Breast epithelium (tissue), 4 donors: ENCODE data around the gene EPHA6. TPM values are rescaled to one million over a fixed set of nuclear protein-coding genes. Genes with fewer than 3 reads are reported as not detected.
"Not testable (repeated sequence)": the region's sequence is repeated elsewhere in the genome, so short reads cannot be mapped to it uniquely, and the experiment has no call there.

ENCODE experiments used
- DNase-seq, 2 donors: peaks; one replicate each; pipeline ENCODE4 v3.0.0-alpha.2; 2019; ENCODE audit warnings: low spot score in 2 of 2
- H3K27ac ChIP-seq, 2 donors: fragments of 200-600 bp; sonication (generic) in 1 of 2; one replicate each; pipeline ENCODE4 v1.5.1; 2016 to 2019; ENCODE audit warnings: mild to moderate bottlenecking in 1 of 2
- H3K27me3 ChIP-seq, 2 donors: fragments of 200-600 bp; sonication (generic) in 1 of 2; one replicate each; pipeline versions ENCODE4 v1.5.1 to v1.6.0; 2017 to 2019; ENCODE audit warnings: control low read depth in 1 of 2, mild to moderate bottlenecking in 1 of 2
- H3K36me3 ChIP-seq: fragments of 200-600 bp; one replicate; pipeline ENCODE4 v1.5.1; 2019
- H3K4me1 ChIP-seq, 2 donors: fragments of 200-600 bp; sonication (generic); one replicate each; pipeline ENCODE4 v1.5.1; 2016 to 2019; ENCODE audit warnings: control low read depth in 1 of 2
- H3K4me3 ChIP-seq, 3 donors: fragments of 200-600 bp; sonication (generic); 1 replicate in 2 of 3; 2 replicates in 1 of 3; pipeline ENCODE4 v1.5.1; 2016 to 2019; ENCODE audit warnings: mild to moderate bottlenecking in 3 of 3, moderate library complexity in 2 of 3
- H3K9me3 ChIP-seq, 2 donors: fragments of 200-600 bp; sonication (generic) in 1 of 2; one replicate each; pipeline ENCODE4 v1.5.1; 2016 to 2019; ENCODE audit warnings: control low read depth in 1 of 2
- POLR2A ChIP-seq: fragments of 450-650 bp; IDR thresholded peaks from one replicate; pipeline ENCODE4 v1.6.1; 2016; ENCODE audit warnings: antibody characterized with exemption, mild to moderate bottlenecking, moderate library complexity
- POLR2AphosphoS5 ChIP-seq, 3 donors: sonication (generic); formaldehyde crosslinking; IDR thresholded peaks; one replicate each; pipeline ENCODE4 v1.6.1; 2017; ENCODE audit warnings: antibody characterized with exemption in 3 of 3
- intact Hi-C: fragments of 100-400 bp; cut with DNase I; formaldehyde crosslinking; loops from one replicate; pipeline ENCODE4 v1.15.1; 2023; ENCODE audit warnings: low total_unique reads
- total RNA-seq, 3 donors: library from RNA; depleted of rRNA; stranded (reverse); fragments of >200 nt; gene quantifications; one replicate each; pipeline ENCODE4 v1.1.0, GENCODE V29; 2016
- TF ChIP-seq, protein P1 (sequence below), 3 donors: fragments of 450-650 bp; IDR thresholded peaks; one replicate each; pipeline ENCODE4 v1.5.1; 2016 to 2017; ENCODE audit warnings: antibody characterized with exemption in 3 of 3, mild to moderate bottlenecking in 3 of 3, moderate library complexity in 3 of 3

EPHA6 gene
- total RNA-seq, 3 donors from 2014 or later: 0.98 to 1.4 (median 1.2) TPM

DNA sequence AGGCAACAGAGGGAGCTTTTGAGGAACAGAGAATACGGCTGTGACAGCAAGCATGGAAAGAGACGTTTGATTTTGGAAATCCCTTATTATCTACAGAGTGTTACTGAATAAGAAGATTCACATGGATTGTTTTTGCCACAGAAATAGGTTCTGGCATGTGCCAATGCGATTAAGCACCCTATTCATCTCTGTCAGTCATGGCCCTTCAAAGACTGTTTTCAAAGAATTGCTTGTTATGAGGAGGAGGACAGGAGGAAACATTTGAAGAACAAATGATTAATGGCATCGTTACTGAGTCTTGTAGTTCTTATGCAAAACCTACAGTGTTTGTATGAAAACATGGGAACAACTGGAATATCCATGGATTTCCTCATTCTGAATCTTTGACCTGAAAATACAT lies 86.2 kb downstream of the EPHA6 start:
- H3K27me3 ChIP-seq: no peaks in the 10 kb centered on the region
- intact Hi-C loops: no loop called here
- no peak overlapping the region for H3K27ac ChIP-seq
- DNase-seq: no peak
- no peaks in the 10 kb centered on the region for H3K36me3 ChIP-seq
- no peaks in the 10 kb centered on the region for H3K4me1 ChIP-seq
- H3K9me3 ChIP-seq: no peaks in the 10 kb centered on the region
- TF ChIP-seq, protein P1, sequence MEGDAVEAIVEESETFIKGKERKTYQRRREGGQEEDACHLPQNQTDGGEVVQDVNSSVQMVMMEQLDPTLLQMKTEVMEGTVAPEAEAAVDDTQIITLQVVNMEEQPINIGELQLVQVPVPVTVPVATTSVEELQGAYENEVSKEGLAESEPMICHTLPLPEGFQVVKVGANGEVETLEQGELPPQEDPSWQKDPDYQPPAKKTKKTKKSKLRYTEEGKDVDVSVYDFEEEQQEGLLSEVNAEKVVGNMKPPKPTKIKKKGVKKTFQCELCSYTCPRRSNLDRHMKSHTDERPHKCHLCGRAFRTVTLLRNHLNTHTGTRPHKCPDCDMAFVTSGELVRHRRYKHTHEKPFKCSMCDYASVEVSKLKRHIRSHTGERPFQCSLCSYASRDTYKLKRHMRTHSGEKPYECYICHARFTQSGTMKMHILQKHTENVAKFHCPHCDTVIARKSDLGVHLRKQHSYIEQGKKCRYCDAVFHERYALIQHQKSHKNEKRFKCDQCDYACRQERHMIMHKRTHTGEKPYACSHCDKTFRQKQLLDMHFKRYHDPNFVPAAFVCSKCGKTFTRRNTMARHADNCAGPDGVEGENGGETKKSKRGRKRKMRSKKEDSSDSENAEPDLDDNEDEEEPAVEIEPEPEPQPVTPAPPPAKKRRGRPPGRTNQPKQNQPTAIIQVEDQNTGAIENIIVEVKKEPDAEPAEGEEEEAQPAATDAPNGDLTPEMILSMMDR (IDR thresholded peaks at IDR 0.05): no peak
- TF ChIP-seq POLR2AphosphoS5 (IDR thresholded peaks at IDR 0.05) (no peak), POLR2A (no peak)
- no peak overlapping the region for H3K4me3 ChIP-seq

DNA sequence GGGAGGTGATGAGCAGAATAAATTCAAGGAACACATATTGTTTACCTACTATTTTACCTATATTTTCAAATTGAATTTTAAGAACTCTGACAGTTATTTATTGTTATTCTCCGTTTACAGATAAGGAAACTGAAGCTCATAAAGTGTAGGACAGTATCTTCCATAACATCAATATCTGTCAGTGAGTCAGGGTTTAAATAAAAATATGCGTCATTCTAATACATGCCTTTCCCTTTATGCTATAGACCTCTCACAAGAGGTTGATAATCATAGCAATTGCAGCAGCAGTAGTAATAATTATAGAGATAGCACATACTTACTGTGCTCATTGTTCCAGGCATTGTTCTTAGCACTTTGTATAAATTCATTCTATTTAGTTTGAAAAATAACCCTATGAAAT lies 101.1 kb downstream of the EPHA6 start:
- Histone ChIP-seq H3K4me1 (no peaks in the 10 kb centered on the region), H3K4me3 (no peak overlapping the region), H3K27me3 (no peaks in the 10 kb centered on the region), H3K9me3 (no peaks in the 10 kb centered on the region), H3K27ac (no peak overlapping the region), H3K36me3 (no peaks in the 10 kb centered on the region)
- TF ChIP-seq POLR2AphosphoS5 (IDR thresholded peaks at IDR 0.05): no peak
- TF ChIP-seq, protein P1 (IDR thresholded peaks at IDR 0.05): no peak
- no peak for TF ChIP-seq POLR2A
- no peak for DNase-seq
- intact Hi-C loops: no loop called here

DNA sequence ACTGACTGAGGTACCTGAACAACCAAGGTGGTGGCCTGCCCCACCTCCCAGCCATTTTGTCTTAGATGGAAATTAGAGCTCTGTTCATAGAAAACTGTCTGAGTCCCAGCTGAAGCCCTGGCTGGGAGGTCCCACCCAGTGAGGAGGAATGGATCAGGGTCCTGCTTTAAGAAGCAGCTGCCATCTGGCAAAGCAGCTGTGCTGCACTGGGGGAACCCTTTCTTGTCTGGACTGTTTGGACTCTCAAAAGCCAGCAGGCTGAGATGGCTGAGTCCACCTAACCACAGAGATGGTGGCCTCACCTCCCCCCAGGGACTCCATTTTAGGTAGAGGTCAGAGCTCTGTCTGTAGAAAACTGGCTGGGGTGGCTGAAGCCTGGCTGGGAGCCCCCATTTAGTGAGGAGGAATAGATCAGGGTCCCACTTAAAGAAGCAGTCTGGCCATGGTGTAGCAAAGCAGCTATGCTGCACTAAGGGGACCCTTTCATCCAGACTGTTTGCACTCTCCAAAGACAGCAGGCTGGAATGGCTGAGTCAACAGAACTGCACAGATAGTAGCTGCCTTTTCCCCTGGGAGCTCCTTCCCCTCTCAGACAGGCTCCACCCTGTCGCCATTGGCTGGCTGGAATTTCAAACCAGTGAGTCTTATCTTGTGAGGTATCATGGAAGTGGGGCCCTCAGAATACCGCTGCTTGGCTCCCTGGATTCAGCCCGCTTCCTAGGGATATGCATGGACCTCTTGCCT lies 116.9 kb downstream of the EPHA6 start:
- no peaks in the 10 kb centered on the region for H3K27me3 ChIP-seq
- no peak for DNase-seq
- H3K27ac ChIP-seq: no peak overlapping the region
- no peak overlapping the region for H3K4me3 ChIP-seq
- TF ChIP-seq, protein P1 (IDR thresholded peaks at IDR 0.05): no peak
- no peaks in the 10 kb centered on the region for H3K36me3 ChIP-seq
- no peaks in the 10 kb centered on the region for H3K4me1 ChIP-seq
- peaks cover 38% of the 10 kb centered on the region in 2 donors for H3K9me3 ChIP-seq
- intact Hi-C loops: no loop called here

DNA sequence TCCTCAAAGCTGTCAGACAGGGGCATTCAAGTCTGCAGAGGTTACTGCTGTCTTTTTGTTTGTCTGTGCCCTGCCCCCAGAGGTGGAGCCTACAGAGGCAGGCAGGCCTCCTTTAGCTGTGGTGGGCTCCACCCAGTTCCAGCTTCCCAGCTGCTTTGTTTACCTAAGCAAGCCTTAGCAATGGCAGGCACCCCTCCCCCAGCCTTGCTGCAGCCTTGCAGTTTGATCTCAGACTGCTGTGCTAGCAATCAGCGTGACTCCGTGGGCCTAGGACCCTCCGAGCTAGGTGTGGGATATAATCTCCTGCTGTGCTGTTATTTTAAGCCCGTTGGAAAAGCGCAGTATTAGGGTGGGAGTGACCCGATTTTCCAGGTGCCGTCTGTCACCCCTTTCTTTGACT lies 127.7 kb downstream of the EPHA6 start:
- H3K36me3 ChIP-seq, DNase-seq, H3K9me3 ChIP-seq, H3K4me3 ChIP-seq, H3K27ac ChIP-seq, H3K4me1 ChIP-seq, intact Hi-C loops, H3K27me3 ChIP-seq: not testable (repeated sequence)

DNA sequence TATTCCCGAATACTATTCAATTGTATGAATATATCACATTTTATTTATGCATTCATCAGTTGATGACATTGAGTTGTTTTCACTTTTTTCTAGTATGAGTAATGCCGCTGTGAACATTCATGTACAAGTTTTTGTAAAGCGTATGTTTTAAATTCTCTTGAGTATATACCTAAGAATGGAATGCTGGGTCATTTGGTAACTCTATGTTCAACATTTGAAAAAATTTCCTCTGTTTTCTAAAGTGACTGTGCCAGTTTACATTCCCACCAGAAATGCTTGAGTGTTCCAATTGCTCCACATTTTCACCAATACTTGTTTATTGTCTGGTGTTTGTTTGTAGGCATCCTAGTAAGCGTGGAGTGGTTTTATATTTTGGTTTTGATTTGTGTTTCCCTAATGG lies 144.5 kb downstream of the EPHA6 start:
- intact Hi-C loops: no loop called here
- no peaks in the 10 kb centered on the region for H3K9me3 ChIP-seq
- TF ChIP-seq POLR2A (no peak), POLR2AphosphoS5 (IDR thresholded peaks at IDR 0.05) (no peak)
- TF ChIP-seq, protein P1 (IDR thresholded peaks at IDR 0.05): no peak
- DNase-seq: no peak
- H3K27ac ChIP-seq: no peak overlapping the region
- no peaks in the 10 kb centered on the region for H3K4me1 ChIP-seq
- no peak overlapping the region for H3K4me3 ChIP-seq
- H3K27me3 ChIP-seq: no peaks in the 10 kb centered on the region
- no peaks in the 10 kb centered on the region for H3K36me3 ChIP-seq

DNA sequence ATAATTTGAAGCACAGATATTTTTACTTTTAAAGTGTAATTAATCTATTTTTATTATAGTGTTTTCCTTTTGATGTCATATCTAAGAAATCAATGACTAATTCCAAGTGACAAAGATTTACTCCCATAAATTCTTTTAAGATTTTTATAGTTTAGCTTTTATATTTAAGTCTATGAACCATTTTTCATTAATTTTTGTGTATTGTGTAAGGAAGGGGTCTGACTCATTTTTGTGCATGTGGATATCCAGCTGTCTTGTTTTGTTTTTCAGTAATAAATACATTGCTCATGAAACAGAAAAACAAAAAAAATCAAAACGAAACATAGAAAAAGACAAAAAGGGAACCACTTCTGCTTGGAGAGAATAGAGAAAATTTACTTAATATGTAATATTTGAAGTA lies 145.1 kb downstream of the EPHA6 start:
- TF ChIP-seq, protein P1 (IDR thresholded peaks at IDR 0.05): no peak
- no peak for TF ChIP-seq POLR2AphosphoS5 (IDR thresholded peaks at IDR 0.05)
- no peak for TF ChIP-seq POLR2A
- no peak overlapping the region for H3K4me3 ChIP-seq
- no peaks in the 10 kb centered on the region for H3K4me1 ChIP-seq
- H3K27ac ChIP-seq: no peak overlapping the region
- no peaks in the 10 kb centered on the region for H3K27me3 ChIP-seq
- no peaks in the 10 kb centered on the region for H3K9me3 ChIP-seq
- H3K36me3 ChIP-seq: no peaks in the 10 kb centered on the region
- intact Hi-C loops: no loop called here
- DNase-seq: no peak
